Panc1 (cell line): ENCODE data around the gene EPHA6. TPM values are rescaled to one million over a fixed set of nuclear protein-coding genes. Genes with fewer than 3 reads are reported as not detected.

ENCODE experiments used
- ATAC-seq: fragments of 200-7000 bp; cut with Tn5 transposase; 2 replicates; pipeline ENCODE4 v1.9.1; 2020; ENCODE audit warnings: mild to moderate bottlenecking, moderate library complexity
- BruUV-seq: library from RNA; stranded (reverse); fragments of 400-500 nt; replicated peaks from 2 replicates; lab custom pipeline; 2021; lab: Mats Ljungman, UMichigan
- CTCF ChIA-PET: fragments of 300-600 bp; sonication (Branson Sonifier 250); formaldehyde crosslinking; loops from one replicate; lab custom pipeline; 2022; ENCODE audit warnings: antibody characterized with exemption; lab: Charles Lee
- POLR2A ChIA-PET: fragments of 300-600 bp; sonication (Branson Sonifier 250); formaldehyde crosslinking; loops from one replicate; lab custom pipeline; 2022; ENCODE audit warnings: antibody characterized with exemption; lab: Charles Lee
- DNase-seq: peaks from one replicate; pipeline ENCODE4 v3.0.0-alpha.2; 2010; ENCODE audit warnings: low read depth, low spot score
- H3K27ac ChIP-seq: 2 replicates; pipeline ENCODE4 v1.5.1; 2011; ENCODE audit warnings: mild to moderate bottlenecking, low read length, inconsistent platforms
- H3K27me3 ChIP-seq: fragments of 200-500 bp; sonication (Bioruptor generic); 2 replicates; pipeline ENCODE4 v1.6.0; 2014; ENCODE audit warnings: low read length, inconsistent platforms; ENCODE audit not compliant: control insufficient read depth, insufficient read depth
- H3K36me3 ChIP-seq: fragments of 200-500 bp; sonication (Bioruptor generic); 2 replicates; pipeline ENCODE4 v1.5.1; 2014; ENCODE audit warnings: inconsistent platforms, mild to moderate bottlenecking, low read length, moderate library complexity; ENCODE audit not compliant: control insufficient read depth, insufficient read depth
- H3K4me1 ChIP-seq: 2 replicates; pipeline ENCODE4 v1.5.1; 2011; ENCODE audit warnings: inconsistent platforms, mild to moderate bottlenecking, low read length, moderate library complexity; ENCODE audit not compliant: control insufficient read depth, insufficient read depth
- H3K4me3 ChIP-seq, 2 experiments: 2 replicates each; pipeline ENCODE4 v1.5.1; 2011 to 2012; ENCODE audit warnings: low read depth in 2 of 2, low read length in 2 of 2, mild to moderate bottlenecking in 2 of 2, inconsistent platforms in 1 of 2, moderate library complexity in 1 of 2
- H3K9me3 ChIP-seq: fragments of 200-500 bp; sonication (Bioruptor generic); 2 replicates; pipeline ENCODE4 v1.5.1; 2014; ENCODE audit warnings: low read depth, mild to moderate bottlenecking, inconsistent platforms, low read length, moderate library complexity; ENCODE audit not compliant: control insufficient read depth, insufficient read depth
- POLR2AphosphoS5 ChIP-seq: IDR thresholded peaks from 2 replicates; pipeline ENCODE4 v1.6.1; 2012; ENCODE audit warnings: mild to moderate bottlenecking, low read depth, low read length, moderate library complexity
- REST ChIP-seq, 2 experiments: IDR thresholded peaks; 2 replicates each; pipeline ENCODE4 v1.6.1; 2011 to 2012; ENCODE audit warnings: low read depth in 2 of 2, control low read depth in 1 of 2, low read length in 1 of 2, mild to moderate bottlenecking in 1 of 2, moderate library complexity in 1 of 2; ENCODE audit not compliant: insufficient read depth in 1 of 2
- SIN3A ChIP-seq: IDR thresholded peaks from 2 replicates; pipeline ENCODE4 v1.6.1; 2012; ENCODE audit warnings: low read depth, mild to moderate bottlenecking, low read length, moderate library complexity, borderline replicate concordance; ENCODE audit not compliant: insufficient read depth
- TCF7L2 ChIP-seq: IDR thresholded peaks from 2 replicates; pipeline ENCODE4 v1.6.1; 2011; ENCODE audit warnings: mild to moderate bottlenecking, low read depth, low read length, inconsistent platforms
- in situ Hi-C: cut with HindIII; loops from 2 replicates; pipeline ENCODE4 v1.10.0; 2016; ENCODE audit warnings: low sequenced_read_pairs, low pct_unique_long_range_greater_than_20kb
- intact Hi-C: fragments of 100-400 bp; cut with micrococcal nuclease; formaldehyde crosslinking; loops from one replicate; pipeline ENCODE4 v1.10.0; 2022; ENCODE audit not compliant: unreplicated experiment
- total RNA-seq: library from RNA; stranded (reverse); gene quantifications from one replicate; pipeline ENCODE4 v1.2.1, GENCODE V29; 2021; ENCODE audit not compliant: unreplicated experiment
- TF ChIP-seq, protein P1 (sequence below): fragments of 450-650 bp; IDR thresholded peaks from 2 replicates; pipeline ENCODE4 v1.5.1; 2017; ENCODE audit warnings: mild to moderate bottlenecking

Gene EPHA6
- total RNA-seq, 1 experiment from 2014 or later, result 0.57 TPM

- CTCF ChIA-PET, result interaction anchor here (0.6 kb wide), 1 partner anchor 42 kb away, joined by 5 read pairs; no protein-coding TSS in a partner anchor
- POLR2A ChIA-PET, result no interaction called here
- H3K9me3 ChIP-seq, result no peaks in the 10 kb centered on the region
- intact Hi-C loops, result no loop called here
- no peak overlapping the region for H3K27ac ChIP-seq
- no TSS peak for BruUV-seq
- no peak overlapping the region for H3K4me3 ChIP-seq
- in situ Hi-C loops, result no loop called here
- ATAC-seq (peak; percentile 58; the same call in 1 of the 2 replicates), DNase-seq (no peak)
- H3K36me3 ChIP-seq, result no peaks in the 10 kb centered on the region
- H3K4me1 ChIP-seq, result no peaks in the 10 kb centered on the region
- TF ChIP-seq REST (IDR thresholded peaks at IDR 0.05; ENCODE audit: insufficient read depth in 1 of 2, low read depth in 2 of 2, low read length in 1 of 2), result no peak
- TF ChIP-seq, protein P1, sequence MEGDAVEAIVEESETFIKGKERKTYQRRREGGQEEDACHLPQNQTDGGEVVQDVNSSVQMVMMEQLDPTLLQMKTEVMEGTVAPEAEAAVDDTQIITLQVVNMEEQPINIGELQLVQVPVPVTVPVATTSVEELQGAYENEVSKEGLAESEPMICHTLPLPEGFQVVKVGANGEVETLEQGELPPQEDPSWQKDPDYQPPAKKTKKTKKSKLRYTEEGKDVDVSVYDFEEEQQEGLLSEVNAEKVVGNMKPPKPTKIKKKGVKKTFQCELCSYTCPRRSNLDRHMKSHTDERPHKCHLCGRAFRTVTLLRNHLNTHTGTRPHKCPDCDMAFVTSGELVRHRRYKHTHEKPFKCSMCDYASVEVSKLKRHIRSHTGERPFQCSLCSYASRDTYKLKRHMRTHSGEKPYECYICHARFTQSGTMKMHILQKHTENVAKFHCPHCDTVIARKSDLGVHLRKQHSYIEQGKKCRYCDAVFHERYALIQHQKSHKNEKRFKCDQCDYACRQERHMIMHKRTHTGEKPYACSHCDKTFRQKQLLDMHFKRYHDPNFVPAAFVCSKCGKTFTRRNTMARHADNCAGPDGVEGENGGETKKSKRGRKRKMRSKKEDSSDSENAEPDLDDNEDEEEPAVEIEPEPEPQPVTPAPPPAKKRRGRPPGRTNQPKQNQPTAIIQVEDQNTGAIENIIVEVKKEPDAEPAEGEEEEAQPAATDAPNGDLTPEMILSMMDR, result peak; percentile 11; the same call in 1 of the 2 replicates
- H3K27me3 ChIP-seq, result no peaks in the 10 kb centered on the region
Measured at GRCh38 chr3:97278506-97278905, 464.1 kb downstream of the EPHA6 start.

DNA sequence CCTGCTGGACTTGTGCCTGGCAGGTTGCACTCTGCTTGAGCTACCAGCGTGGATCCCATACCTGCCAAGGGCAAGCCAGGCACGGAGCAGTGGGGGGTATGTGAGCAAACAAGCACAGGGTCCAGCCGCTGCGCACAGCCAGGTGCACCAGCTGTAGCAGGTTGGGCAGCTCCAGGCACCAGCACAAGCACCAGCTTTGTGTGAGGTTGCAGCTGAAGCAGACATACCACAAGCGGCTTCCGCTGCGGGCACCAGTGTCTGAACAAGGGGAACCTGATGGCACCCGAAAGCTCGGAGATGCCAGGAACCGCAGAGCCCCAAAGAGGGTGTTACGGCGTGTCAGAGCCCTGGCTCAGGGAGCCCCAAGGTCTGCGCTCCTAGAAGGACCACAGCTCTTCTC lies 477.5 kb downstream of the EPHA6 start:
- peaks cover 8% of the 10 kb centered on the region; the same call in 1 of the 2 replicates for H3K9me3 ChIP-seq

More for the DNA sequence above, 477.5 kb downstream of the EPHA6 start:
- no peak overlapping the region for H3K4me3 ChIP-seq
- ChIA-PET CTCF (no interaction called here), POLR2A (interaction anchor here (0.7 kb wide), 1 partner anchor 974 kb away, joined by 5 read pairs; no protein-coding TSS in a partner anchor)
- ATAC-seq (no peak), DNase-seq (no peak)
- no peak overlapping the region for H3K27ac ChIP-seq
- intact Hi-C loops, result no loop called here
- H3K27me3 ChIP-seq, result no peaks in the 10 kb centered on the region
- H3K4me1 ChIP-seq, result no peaks in the 10 kb centered on the region
- TF ChIP-seq POLR2AphosphoS5 (no peak), SIN3A (no peak), REST (IDR thresholded peaks at IDR 0.05; ENCODE audit: insufficient read depth in 1 of 2, low read depth in 2 of 2, low read length in 1 of 2) (no peak), TCF7L2 (no peak)
- TF ChIP-seq, protein P1, result no peak
- in situ Hi-C loops, result no loop called here
- H3K36me3 ChIP-seq, result no peaks in the 10 kb centered on the region
- BruUV-seq, result no TSS peak
